Hepatocyte (in vitro differentiated cells): ENCODE results near the gene TIAL1.

Source experiments
- CTCF ChIP-seq: fragments of 200-600 bp; sonication (generic); IDR thresholded peaks from 2 replicates; pipeline ENCODE4 v1.5.1; 2016; ENCODE audit warnings: antibody characterized with exemption, mild to moderate bottlenecking; ENCODE audit not compliant: poor library complexity
- EZH2 ChIP-seq: fragments of 200-600 bp; sonication (generic); IDR thresholded peaks from 2 replicates; pipeline ENCODE4 v1.6.1; 2016; ENCODE audit warnings: antibody characterized with exemption, mild to moderate bottlenecking, borderline replicate concordance
- EZH2phosphoT487 ChIP-seq: fragments of 200-600 bp; sonication (generic); IDR thresholded peaks from one replicate; pipeline ENCODE4 v1.6.1; 2018; ENCODE audit warnings: antibody characterized with exemption, mild to moderate bottlenecking, low read depth, moderate library complexity; ENCODE audit not compliant: unreplicated experiment, severe bottlenecking

- TF ChIP-seq EZH2: peak; percentile 67
- TF ChIP-seq CTCF: peak; percentile 46
- TF ChIP-seq EZH2phosphoT487: no peak
Observed at GRCh38 chr10:119542988-119543813, 53.6 kb downstream of the TIAL1 start.
